ENCODE measurements around the gene NME7.

The NME7 gene

GRCh38 chr1:169212088-169212487 lies 155.5 kb downstream of the NME7 start:
- no peak for DNase-seq (ENCODE audit: low read depth)
- H3K4me3 ChIP-seq (ENCODE audit: low read length): no peak overlapping the region
- no peak for TF ChIP-seq CTCF (IDR thresholded peaks at IDR 0.05; ENCODE audit: insufficient read depth, low read depth, low read length, missing control alignments)

- no peak for TF ChIP-seq CTCF (IDR thresholded peaks at IDR 0.05; ENCODE audit: insufficient read depth, low read depth, low read length, missing control alignments)
- no peak overlapping the region for H3K4me3 ChIP-seq (ENCODE audit: low read length)
- DNase-seq (ENCODE audit: low read depth): no peak
Observed at GRCh38 chr1:169207797-169208520, 159.6 kb downstream of the NME7 start.

GRCh38 chr1:169204157-169204556 lies 163.4 kb downstream of the NME7 start:
- H3K4me3 ChIP-seq (ENCODE audit: low read length): no peak overlapping the region
- DNase-seq (ENCODE audit: low read depth): no peak
- no peak for TF ChIP-seq CTCF (IDR thresholded peaks at IDR 0.05; ENCODE audit: insufficient read depth, low read depth, low read length, missing control alignments)

GRCh38 chr1:169202791-169203665 lies 164.6 kb downstream of the NME7 start:
- no peak for TF ChIP-seq CTCF (IDR thresholded peaks at IDR 0.05; ENCODE audit: insufficient read depth, low read depth, low read length, missing control alignments)
- peak; percentile 75 for DNase-seq (ENCODE audit: low read depth)

GRCh38 chr1:169201084-169201619 lies 166.4 kb downstream of the NME7 start:
- TF ChIP-seq CTCF (IDR thresholded peaks at IDR 0.05; ENCODE audit: insufficient read depth, low read depth, low read length, missing control alignments): no peak
- DNase-seq (ENCODE audit: low read depth): peak; percentile 35
- H3K4me3 ChIP-seq (ENCODE audit: low read length): no peak overlapping the region

More at GRCh38 chr1:169202791-169203665, 164.6 kb downstream of the NME7 start:
- no peak overlapping the region for H3K4me3 ChIP-seq (ENCODE audit: low read length)

GRCh38 chr1:169200319-169200718 lies 167.3 kb downstream of the NME7 start:
- H3K4me3 ChIP-seq (ENCODE audit: low read length): no peak overlapping the region
- no peak for DNase-seq (ENCODE audit: low read depth)
- TF ChIP-seq CTCF (IDR thresholded peaks at IDR 0.05; ENCODE audit: insufficient read depth, low read depth, low read length, missing control alignments): no peak

Measured in epithelial cell of esophagus (primary cell).